ENCODE results near the gene ZDHHC14. TPM values are rescaled to one million over a fixed set of nuclear protein-coding genes. Genes with fewer than 3 reads are reported as not detected.
A peak's percentile ranks its signal among the peaks of the same experiment; 100 is the strongest.

The ZDHHC14 gene
- total RNA-seq, 1 donor, result 4.3 TPM

- no peak for DNase-seq (ENCODE audit: low read depth)
- no peak overlapping the region for H3K4me3 ChIP-seq (ENCODE audit: low read depth, low read length)
- no peak for TF ChIP-seq CTCF (IDR thresholded peaks at IDR 0.05; ENCODE audit: insufficient read depth, low read depth, low read length)
Measured at GRCh38 chr6:157539900-157540752, 159.1 kb downstream of the ZDHHC14 start.

- no peak overlapping the region for H3K4me3 ChIP-seq (ENCODE audit: low read depth, low read length)
- no peak for TF ChIP-seq CTCF (IDR thresholded peaks at IDR 0.05; ENCODE audit: insufficient read depth, low read depth, low read length)
- peak; percentile 30 for DNase-seq (ENCODE audit: low read depth)
Measured at GRCh38 chr6:157541618-157542413, 160.8 kb downstream of the ZDHHC14 start.

GRCh38 chr6:157542414-157543160 lies 161.6 kb downstream of the ZDHHC14 start:
- DNase-seq (ENCODE audit: low read depth), result no peak
- TF ChIP-seq CTCF (IDR thresholded peaks at IDR 0.05; ENCODE audit: insufficient read depth, low read depth, low read length), result no peak

GRCh38 chr6:157546321-157546720 lies 165.3 kb downstream of the ZDHHC14 start:
- no peak for TF ChIP-seq CTCF (IDR thresholded peaks at IDR 0.05; ENCODE audit: insufficient read depth, low read depth, low read length)
- H3K4me3 ChIP-seq (ENCODE audit: low read depth, low read length), result no peak overlapping the region
- DNase-seq (ENCODE audit: low read depth), result no peak

More at GRCh38 chr6:157542414-157543160, 161.6 kb downstream of the ZDHHC14 start:
- H3K4me3 ChIP-seq (ENCODE audit: low read depth, low read length), result no peak overlapping the region

GRCh38 chr6:157547112-157547511 lies 166.1 kb downstream of the ZDHHC14 start:
- no peak for TF ChIP-seq CTCF (IDR thresholded peaks at IDR 0.05; ENCODE audit: insufficient read depth, low read depth, low read length)
- H3K4me3 ChIP-seq (ENCODE audit: low read depth, low read length), result no peak overlapping the region
- DNase-seq (ENCODE audit: low read depth), result no peak

GRCh38 chr6:157548635-157549467 lies 167.9 kb downstream of the ZDHHC14 start:
- no peak for DNase-seq (ENCODE audit: low read depth)
- TF ChIP-seq CTCF (IDR thresholded peaks at IDR 0.05; ENCODE audit: insufficient read depth, low read depth, low read length), result no peak
- H3K4me3 ChIP-seq (ENCODE audit: low read depth, low read length), result no peak overlapping the region
